Stimulated activated CD4-positive, alpha-beta T cell treated with anti-CD3 and anti-CD28 coated beads, TNF-alpha, amount 100 ng/mL, for 4 hours (primary cell): ENCODE data around the gene SRGAP3.

Experiments
- DNase-seq, 3 experiments: peaks; one replicate each; pipeline ENCODE4 v3.0.0-alpha.2; 2020; ENCODE audit warnings: low read depth in 3 of 3

The SRGAP3 gene

DNA sequence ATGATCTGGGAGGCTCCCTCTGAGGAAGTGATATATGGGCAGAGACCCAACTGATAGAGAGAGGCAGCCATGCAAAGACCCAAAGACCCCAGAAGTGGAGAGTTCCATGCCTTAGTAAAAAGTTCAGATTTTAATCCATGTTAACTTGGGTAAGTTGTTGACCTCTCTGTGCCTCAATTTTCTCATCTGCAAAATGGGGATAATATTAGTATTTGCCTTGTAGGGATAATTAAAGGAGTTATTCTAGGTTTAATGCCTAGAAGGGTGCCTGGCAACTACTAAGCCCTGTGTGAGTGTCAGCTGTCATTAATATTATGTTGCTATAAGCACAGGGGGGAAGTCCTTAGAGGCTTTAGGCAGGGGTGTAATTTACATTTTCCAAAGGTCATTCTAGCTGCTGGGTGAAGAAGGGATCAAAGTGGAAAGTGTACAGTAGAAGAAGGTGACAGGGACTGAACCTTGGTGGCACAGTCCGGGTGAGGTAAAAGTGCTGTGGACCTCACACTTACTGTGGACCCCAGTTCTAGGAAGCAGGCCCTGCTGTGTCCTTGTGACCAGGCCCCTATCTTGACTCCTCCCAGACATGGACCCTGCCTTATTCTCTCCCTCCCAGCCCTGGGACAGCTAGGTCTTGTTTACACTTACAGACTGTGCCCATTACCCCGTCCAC is 283.2 kb downstream of the SRGAP3 start:
- DNase-seq = no peak

DNA sequence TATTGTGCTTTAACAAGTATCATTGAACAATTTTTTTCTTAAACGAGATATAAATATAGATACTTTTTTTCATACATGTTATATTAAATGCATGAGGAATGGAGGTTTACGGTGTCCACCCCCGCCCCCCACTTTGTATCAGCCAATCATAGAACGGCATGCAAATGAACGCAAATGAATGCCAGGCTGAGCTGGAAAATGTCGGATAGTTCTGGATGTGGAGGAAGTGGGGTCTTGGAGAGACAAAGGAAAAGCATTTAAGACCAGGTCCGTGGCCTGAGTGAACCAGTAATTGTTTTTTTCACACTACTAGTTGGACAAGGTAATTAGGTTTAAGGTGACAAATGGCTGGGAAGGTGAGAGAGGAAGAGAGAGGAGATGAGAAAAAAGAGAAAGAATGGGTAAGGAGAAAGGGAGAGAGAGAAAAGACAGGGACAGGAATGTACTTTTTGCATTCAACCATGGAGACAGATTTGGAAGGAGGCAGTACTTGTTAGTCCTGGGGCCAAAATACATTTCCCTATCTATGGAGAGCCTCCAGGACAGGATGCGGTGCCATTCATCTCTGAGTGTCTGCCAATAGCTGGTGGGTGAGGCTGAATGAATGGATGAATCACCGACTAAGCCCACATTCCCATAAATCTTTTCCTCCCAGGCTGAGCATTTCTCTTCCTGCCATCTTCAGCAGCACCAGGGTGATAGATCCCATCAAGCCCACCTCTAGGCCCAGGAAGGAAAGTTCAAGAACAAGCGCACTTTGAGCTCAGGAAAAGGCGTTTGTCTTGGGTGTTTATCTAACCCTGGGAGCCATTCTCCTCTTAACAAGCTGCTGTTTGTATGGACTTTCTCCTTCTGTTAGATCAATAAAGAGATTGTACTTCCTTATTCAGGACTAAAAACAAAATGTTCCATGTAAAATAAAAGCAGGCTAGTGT is 284.7 kb downstream of the SRGAP3 start:
- no peak for DNase-seq

- peak; percentile 79 to 84 (median 83) for DNase-seq
Observed at GRCh38 chr3:8963137-8963853, 286.2 kb downstream of the SRGAP3 start, which contains the start of gene RAD18. TSS of gene RAD18 (minus strand) at chr3:8963472. CDS start at chr3:8963385, 87 bp downstream.

- DNase-seq = no peak
Observed at GRCh38 chr3:8962226-8962861, 287.1 kb downstream of the SRGAP3 start.

DNA sequence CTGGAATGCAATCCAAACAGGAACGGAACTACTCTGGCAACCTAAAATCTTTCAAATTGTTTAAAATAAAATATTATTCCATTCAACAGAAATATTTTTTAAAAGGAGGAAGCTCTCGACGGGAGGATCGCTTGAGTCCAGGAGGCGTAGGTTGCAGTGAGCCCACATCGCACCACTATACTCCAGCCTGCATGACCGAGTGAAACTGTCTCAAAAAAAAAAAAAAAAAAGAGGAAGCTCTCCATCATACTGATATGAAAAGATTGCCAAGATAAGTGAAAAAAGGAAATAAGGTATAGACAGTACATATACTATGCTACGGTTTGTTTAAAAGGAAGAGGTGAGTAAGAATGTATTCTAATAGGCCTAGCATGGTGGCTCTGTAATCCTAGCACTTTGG is 289.8 kb downstream of the SRGAP3 start:
- DNase-seq = no peak

GRCh38 chr3:8954938-8955763 is 294.3 kb downstream of the SRGAP3 start:
- no peak for DNase-seq

DNA sequence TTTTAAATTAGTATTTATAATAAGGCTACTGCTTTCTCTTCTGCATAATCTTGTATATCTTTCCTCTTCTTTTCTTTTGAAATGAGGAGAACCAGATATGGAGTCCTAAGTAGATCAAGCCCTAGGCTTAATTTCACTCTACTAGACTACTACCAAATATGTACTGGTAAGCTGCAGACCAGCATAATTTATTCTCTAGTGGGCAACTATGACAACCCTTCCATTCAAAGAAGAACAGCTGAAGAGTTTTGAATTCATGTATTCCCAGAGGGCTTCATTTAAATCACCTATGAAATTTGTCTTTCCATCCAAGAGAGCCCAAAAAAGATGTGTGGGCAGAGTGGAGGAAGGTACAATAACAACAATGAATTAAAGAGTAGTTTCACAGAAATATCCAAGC is 296.1 kb downstream of the SRGAP3 start:
- no peak for DNase-seq

DNA sequence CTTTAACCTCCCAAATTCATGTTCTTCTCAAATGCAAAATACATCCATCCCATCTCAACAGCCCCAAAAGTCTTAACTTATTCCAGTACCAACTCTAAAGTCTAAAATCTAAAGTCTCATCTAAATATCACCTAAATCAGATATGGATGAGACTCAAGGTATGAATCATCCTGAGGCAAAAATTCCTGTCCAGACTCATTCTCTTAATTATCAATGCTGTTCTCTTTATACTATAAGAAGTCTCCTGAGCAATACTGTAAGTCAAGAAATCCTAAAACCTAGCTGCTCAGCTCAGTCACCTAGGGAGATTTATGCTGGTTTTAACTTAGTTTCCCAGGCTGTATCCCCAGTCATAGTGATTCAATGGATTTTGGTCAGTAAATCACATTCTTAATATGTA is 297.3 kb downstream of the SRGAP3 start:
- no peak for DNase-seq

- no peak for DNase-seq
Observed at GRCh38 chr3:8945890-8946600, 303.4 kb downstream of the SRGAP3 start.

DNA sequence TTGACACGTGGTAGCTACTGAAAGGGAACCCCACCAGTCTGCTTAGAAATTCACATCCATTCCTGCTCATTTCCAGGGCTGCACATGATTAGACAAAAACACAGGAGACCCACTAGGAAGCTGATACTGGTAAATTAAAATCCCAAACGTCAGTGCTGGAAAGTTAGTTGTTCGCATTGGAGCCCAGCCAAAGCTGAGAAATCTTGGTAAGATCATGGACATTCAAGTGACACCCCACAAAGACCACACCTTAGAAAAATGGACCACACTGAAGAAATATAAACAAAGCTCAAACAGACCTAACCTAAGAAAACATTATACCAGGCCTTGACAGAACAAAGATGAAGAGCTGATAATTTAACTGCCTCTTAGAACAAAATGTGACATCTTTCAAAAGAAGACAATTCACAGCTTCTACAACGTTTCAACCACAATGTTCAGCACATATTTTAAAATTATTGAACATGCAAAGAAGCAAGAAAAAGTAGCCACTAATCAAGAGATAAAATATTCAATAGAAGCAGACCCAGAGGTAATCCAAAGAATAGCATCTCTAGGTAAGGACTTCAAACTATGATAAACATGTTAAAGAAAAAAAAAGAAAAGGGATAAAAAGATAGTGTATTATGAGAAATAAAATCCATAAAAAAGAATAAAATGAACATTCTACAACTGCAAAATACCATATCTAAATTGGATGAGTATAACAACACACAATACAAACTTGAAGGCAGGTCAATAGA is 306.5 kb downstream of the SRGAP3 start:
- no peak for DNase-seq

- DNase-seq = no peak
Observed at GRCh38 chr3:8942115-8942514, 307.3 kb downstream of the SRGAP3 start.

- no peak for DNase-seq
Observed at GRCh38 chr3:8938021-8938420, 311.4 kb downstream of the SRGAP3 start.

DNA sequence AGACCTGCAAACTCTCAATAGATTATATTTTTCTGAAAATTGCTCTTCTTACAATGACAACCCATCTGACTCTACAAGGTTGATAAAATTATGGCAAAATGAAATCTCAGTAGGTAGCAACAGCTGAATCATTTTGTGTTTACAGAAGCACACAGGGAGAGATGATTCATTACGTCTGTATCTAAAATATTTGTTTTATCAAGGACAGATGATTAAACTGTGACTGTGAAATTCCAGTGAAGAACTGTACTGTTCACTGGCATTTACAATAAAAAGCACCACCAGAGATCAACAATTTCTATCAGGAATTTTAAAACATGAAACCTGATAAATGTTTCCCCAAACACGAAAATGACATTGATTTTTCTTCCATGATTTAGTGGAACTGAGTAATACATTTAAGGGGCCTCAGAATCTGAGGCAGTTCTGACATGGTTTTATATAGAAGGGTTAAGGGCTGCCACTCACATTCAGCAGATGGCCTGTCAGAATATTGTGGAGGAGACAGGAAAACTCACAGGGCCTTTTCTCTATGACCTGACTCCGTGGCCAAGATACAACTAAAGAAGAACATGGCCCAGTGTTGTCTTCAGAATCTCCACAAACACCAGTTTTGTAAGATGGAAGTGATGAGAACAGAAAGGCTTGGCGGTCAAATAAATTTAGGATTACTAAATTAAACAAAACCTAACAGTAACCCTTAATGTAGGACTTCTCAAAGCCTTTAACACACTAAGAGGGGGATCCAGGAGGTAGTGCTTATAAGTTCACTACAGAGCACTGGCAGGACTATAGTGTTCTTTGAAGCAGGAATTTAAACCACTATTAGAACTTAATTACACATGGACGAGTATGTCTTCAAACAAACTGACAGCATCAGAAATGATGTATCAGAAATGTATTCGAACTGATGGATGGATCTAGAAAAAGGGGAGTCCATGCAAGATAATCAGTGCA is 312.1 kb downstream of the SRGAP3 start:
- no peak for DNase-seq

GRCh38 chr3:8932507-8932906 is 316.9 kb downstream of the SRGAP3 start:
- DNase-seq = no peak

GRCh38 chr3:8931342-8931741 is 318.1 kb downstream of the SRGAP3 start:
- no peak for DNase-seq
